HCT116 (cell line): ENCODE results near the gene ATXN7L1. TPM values are rescaled to one million over a fixed set of nuclear protein-coding genes. Genes with fewer than 3 reads are reported as not detected.

ENCODE experiments used
- ATAC-seq: fragments of 200-7000 bp; cut with Tn5 transposase; 2 replicates; pipeline ENCODE4 v1.9.1; 2020; ENCODE audit warnings: mild to moderate bottlenecking, moderate library complexity
- BruUV-seq: library from RNA; stranded (reverse); fragments of 400-500 nt; replicated peaks from 2 replicates; lab custom pipeline; 2021; lab: Mats Ljungman, UMichigan
- CTCF ChIA-PET: fragments of 300-600 bp; sonication (Branson Sonifier 250); formaldehyde crosslinking; loops from one replicate; lab custom pipeline; 2021; ENCODE audit warnings: antibody characterized with exemption; lab: Charles Lee
- POLR2A ChIA-PET: fragments of 300-600, 350-600 bp; sonication (Branson Sonifier 250); formaldehyde crosslinking; loops from one replicate; lab custom pipeline; 2021; ENCODE audit warnings: antibody characterized with exemption; lab: Charles Lee
- RAD21 ChIA-PET, 2 experiments: fragments of 300-600 bp; sonication (Branson Sonifier 250); formaldehyde crosslinking; loops; one replicate each; lab custom pipeline; 2023; ENCODE audit warnings: low total read pairs in 2 of 2; ENCODE audit not compliant: uncharacterized antibody in 2 of 2, unreplicated experiment in 2 of 2, low non-redundant PET in 1 of 2; lab: Charles Lee
- DNase-seq: peaks from one replicate; pipeline ENCODE4 v3.0.0-alpha.2; 2010; ENCODE audit warnings: low read depth, low spot score
- H2AFZ ChIP-seq: fragments of 200-600 bp; shearing (Covaris generic), sonication (generic); 2 replicates; pipeline ENCODE4 v1.6.1; 2017; ENCODE audit warnings: low read depth, mixed run types, mixed read lengths, antibody characterized with exemption, low read length; ENCODE audit not compliant: poor library complexity, severe bottlenecking
- H3K27ac ChIP-seq: 2 replicates; pipeline ENCODE4 v1.5.1; 2012; ENCODE audit warnings: low read depth, low read length
- H3K27me3 ChIP-seq: fragments of 200-600 bp; sonication (generic); 2 replicates; pipeline ENCODE4 v1.6.1; 2016; ENCODE audit warnings: mixed run types, low read length, mixed read lengths; ENCODE audit not compliant: insufficient read depth
- H3K36me3 ChIP-seq, 2 experiments: fragments of 200-500 bp in 1 of 2; fragments of 200-600 bp in 1 of 2; sonication (Bioruptor generic) in 1 of 2; sonication (generic) in 1 of 2; 2 replicates each; pipeline versions ENCODE4 v1.5.1 to v1.6.1; 2014 to 2016; ENCODE audit warnings: low read length in 2 of 2, inconsistent platforms in 1 of 2, mixed read lengths in 1 of 2, mixed run types in 1 of 2; ENCODE audit not compliant: insufficient read depth in 2 of 2, control insufficient read depth in 1 of 2
- H3K4me1 ChIP-seq, 2 experiments: fragments of 200-600 bp in 1 of 2; sonication (generic) in 1 of 2; 2 replicates each; pipeline versions ENCODE4 v1.5.1 to v1.6.1; 2012 to 2017; ENCODE audit warnings: low read length in 2 of 2, inconsistent platforms in 1 of 2, mild to moderate bottlenecking in 1 of 2, mixed read lengths in 1 of 2, mixed run types in 1 of 2, moderate library complexity in 1 of 2; ENCODE audit not compliant: insufficient read depth in 2 of 2, control insufficient read depth in 1 of 2
- H3K4me2 ChIP-seq: fragments of 200-600 bp; sonication (generic); 2 replicates; pipeline ENCODE4 v1.6.1; 2017; ENCODE audit warnings: mixed run types, low read length, mixed read lengths
- H3K4me3 ChIP-seq, 2 experiments: fragments of 200-600 bp in 1 of 2; sonication (generic) in 1 of 2; replicated peaks in 1 of 2; 2 replicates each; pipeline ENCODE4 v1.5.1; 2011 to 2016; ENCODE audit warnings: low read length in 2 of 2, control low read depth in 1 of 2, low read depth in 1 of 2, mild to moderate bottlenecking in 1 of 2, mixed read lengths in 1 of 2, mixed run types in 1 of 2
- H3K79me2 ChIP-seq: fragments of 200-600 bp; sonication (generic); 2 replicates; pipeline ENCODE4 v1.6.1; 2017; ENCODE audit warnings: mild to moderate bottlenecking, mixed run types, low read length, moderate library complexity, mixed read lengths; ENCODE audit not compliant: insufficient read depth
- H3K9ac ChIP-seq: fragments of 200-600 bp; sonication (generic); 2 replicates; pipeline ENCODE4 v1.6.1; 2016; ENCODE audit warnings: low read length, mixed read lengths
- H3K9me2 ChIP-seq: fragments of 200-600 bp; sonication (generic), shearing (Covaris generic); 2 replicates; pipeline ENCODE4 v1.6.1; 2017; ENCODE audit warnings: mixed run types, mild to moderate bottlenecking, moderate library complexity; ENCODE audit not compliant: insufficient read depth
- H3K9me3 ChIP-seq, 2 experiments: fragments of 200-500 bp in 1 of 2; fragments of 200-600 bp in 1 of 2; sonication (Bioruptor generic) in 1 of 2; sonication (generic) in 1 of 2; 2 replicates each; pipeline ENCODE4 v1.6.1; 2014 to 2017; ENCODE audit warnings: low read length in 2 of 2, mixed read lengths in 2 of 2, inconsistent platforms in 1 of 2, low read depth in 1 of 2, mild to moderate bottlenecking in 1 of 2, mixed run types in 1 of 2, moderate library complexity in 1 of 2; ENCODE audit not compliant: control insufficient read depth in 1 of 2, insufficient read depth in 1 of 2
- H4K20me1 ChIP-seq: fragments of 200-600 bp; sonication (generic), shearing (Covaris generic); 2 replicates; pipeline ENCODE4 v1.6.1; 2017; ENCODE audit warnings: mixed run types, mild to moderate bottlenecking, moderate library complexity; ENCODE audit not compliant: insufficient read depth
- CEBPB ChIP-seq: IDR thresholded peaks from 2 replicates; pipeline ENCODE4 v1.6.1; 2012; ENCODE audit warnings: low read depth
- CTCF ChIP-seq, 3 experiments: fragments of 200-600 bp in 1 of 3; sonication (generic) in 1 of 3; IDR thresholded peaks in 2 of 3; conservative IDR thresholded peaks in 1 of 3; 2 replicates each; pipeline ENCODE4 v1.5.1; 2012 to 2017; ENCODE audit warnings: low read depth in 2 of 3, low read length in 2 of 3, antibody characterized with exemption in 1 of 3, borderline replicate concordance in 1 of 3, control low read depth in 1 of 3, mild to moderate bottlenecking in 1 of 3, mixed read lengths in 1 of 3, mixed run types in 1 of 3, moderate library complexity in 1 of 3; ENCODE audit not compliant: insufficient read depth in 1 of 3
- EGR1 ChIP-seq: IDR thresholded peaks from 2 replicates; pipeline ENCODE4 v1.6.1; 2012; ENCODE audit warnings: low read depth
- RAD21 ChIP-seq: IDR thresholded peaks from 2 replicates; pipeline ENCODE4 v1.6.1; 2012; ENCODE audit warnings: low read depth, mild to moderate bottlenecking
- TCF7L2 ChIP-seq: IDR thresholded peaks from 2 replicates; pipeline ENCODE4 v1.7.0; 2011; ENCODE audit warnings: borderline replicate concordance, inconsistent platforms; ENCODE audit not compliant: insufficient read depth, insufficient read length; ENCODE audit errors: extremely low read depth
- ZBTB33 ChIP-seq: IDR thresholded peaks from 2 replicates; pipeline ENCODE4 v1.6.1; 2011; ENCODE audit warnings: mild to moderate bottlenecking, low read length, moderate library complexity; ENCODE audit not compliant: insufficient replicate concordance; ENCODE audit errors: extremely low read depth
- intact Hi-C: fragments of 100-400 bp; cut with micrococcal nuclease; formaldehyde crosslinking; loops from 2 replicates; pipeline ENCODE4 v1.10.0; 2022
- total RNA-seq: library from RNA; stranded (reverse); gene quantifications from one replicate; pipeline ENCODE4 v1.2.1, GENCODE V29; 2021; ENCODE audit not compliant: unreplicated experiment

The ATXN7L1 gene
- total RNA-seq, 1 experiment from 2014 or later, result 11.5 TPM

- POLR2A ChIA-PET, result no interaction called here
- H2AFZ ChIP-seq, result no peak overlapping the region
- no peaks in the 10 kb centered on the region for H3K36me3 ChIP-seq
- DNase-seq, result no peak
- no peaks in the 10 kb centered on the region for H3K9me3 ChIP-seq
- no peak overlapping the region for H3K4me2 ChIP-seq
- H3K79me2 ChIP-seq, result no peaks in the 10 kb centered on the region
- no TSS peak for BruUV-seq
- H3K9ac ChIP-seq, result no peak overlapping the region
- no peaks in the 10 kb centered on the region for H4K20me1 ChIP-seq
- H3K4me3 ChIP-seq, result no peak overlapping the region
- intact Hi-C loops, result no loop called here
- H3K4me1 ChIP-seq, result no peaks in the 10 kb centered on the region
- no peak overlapping the region for H3K27ac ChIP-seq
- no peaks in the 10 kb centered on the region for H3K27me3 ChIP-seq
- CTCF ChIA-PET, result no interaction called here
- no peaks in the 10 kb centered on the region for H3K9me2 ChIP-seq
- TF ChIP-seq TCF7L2 (no peak), CEBPB (no peak), RAD21 (no peak), EGR1 (no peak), ZBTB33 (no peak), CTCF (IDR thresholded peaks at IDR 0.05 in 2 of 3, conservative IDR thresholded peaks at IDR 0.05 in 1 of 3; ENCODE audit: borderline replicate concordance in 1 of 3, insufficient read depth in 1 of 3, low read depth in 2 of 3, low read length in 2 of 3) (no peak)
- RAD21 ChIA-PET, result no interaction called here
- ATAC-seq, result no peak
Measured at GRCh38 chr7:105724688-105725087, 151.7 kb downstream of the ATXN7L1 start.
